ENCODE measurements around the gene PRKCD.

Gene PRKCD

DNA sequence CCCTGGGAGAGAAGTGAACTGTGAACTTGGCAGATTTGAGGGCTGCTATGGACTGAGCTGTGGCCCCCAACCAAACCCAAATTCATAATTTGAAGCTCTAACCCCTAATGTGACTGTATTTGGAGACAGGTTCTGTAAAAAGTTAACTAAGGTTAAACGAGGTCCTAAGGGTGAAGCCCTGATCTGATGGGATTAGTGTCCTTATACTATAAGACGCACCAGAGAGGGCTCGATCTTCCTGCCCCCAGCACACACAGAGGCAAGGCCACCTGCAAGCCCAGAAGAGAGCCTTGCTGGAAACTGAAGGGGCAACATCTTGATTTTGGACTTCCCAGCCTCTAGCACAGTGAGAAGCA is 60.8 kb downstream of the PRKCD start:
- no peak for DNase-seq

- no peak for DNase-seq
These were observed 61.3 kb downstream of the PRKCD start for GRCh38 chr3:53222183-53222901.

GRCh38 chr3:53223025-53223424 is 62.0 kb downstream of the PRKCD start:
- no peak for DNase-seq

- DNase-seq, result no peak
These were observed 62.5 kb downstream of the PRKCD start for GRCh38 chr3:53223541-53223966.

GRCh38 chr3:53224026-53224425 is 63.0 kb downstream of the PRKCD start:
- no peak for DNase-seq

DNA sequence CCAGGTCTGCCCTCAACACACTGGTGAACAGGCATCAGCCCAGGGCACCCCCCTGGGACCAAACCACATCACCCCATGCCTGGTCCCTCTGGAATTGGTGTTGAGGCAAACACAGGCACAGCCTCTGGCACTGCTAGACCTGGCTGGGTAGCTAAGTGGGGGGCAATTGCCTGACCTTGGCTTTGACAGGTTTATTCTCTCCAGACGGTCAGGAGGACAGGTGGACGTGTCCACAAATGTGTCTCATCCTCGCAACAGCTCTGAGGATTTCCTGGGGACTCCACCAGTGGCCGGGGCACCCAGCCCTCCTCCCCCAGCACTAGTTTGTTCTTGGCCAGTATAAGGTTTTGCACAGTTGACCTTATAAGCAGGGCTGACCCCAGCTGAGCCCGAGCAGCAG is 63.5 kb downstream of the PRKCD start:
- no peak for DNase-seq

- DNase-seq, result no peak
These were observed 64.2 kb downstream of the PRKCD start for GRCh38 chr3:53225181-53225580.

GRCh38 chr3:53225651-53226050 is 64.6 kb downstream of the PRKCD start:
- no peak for DNase-seq

DNA sequence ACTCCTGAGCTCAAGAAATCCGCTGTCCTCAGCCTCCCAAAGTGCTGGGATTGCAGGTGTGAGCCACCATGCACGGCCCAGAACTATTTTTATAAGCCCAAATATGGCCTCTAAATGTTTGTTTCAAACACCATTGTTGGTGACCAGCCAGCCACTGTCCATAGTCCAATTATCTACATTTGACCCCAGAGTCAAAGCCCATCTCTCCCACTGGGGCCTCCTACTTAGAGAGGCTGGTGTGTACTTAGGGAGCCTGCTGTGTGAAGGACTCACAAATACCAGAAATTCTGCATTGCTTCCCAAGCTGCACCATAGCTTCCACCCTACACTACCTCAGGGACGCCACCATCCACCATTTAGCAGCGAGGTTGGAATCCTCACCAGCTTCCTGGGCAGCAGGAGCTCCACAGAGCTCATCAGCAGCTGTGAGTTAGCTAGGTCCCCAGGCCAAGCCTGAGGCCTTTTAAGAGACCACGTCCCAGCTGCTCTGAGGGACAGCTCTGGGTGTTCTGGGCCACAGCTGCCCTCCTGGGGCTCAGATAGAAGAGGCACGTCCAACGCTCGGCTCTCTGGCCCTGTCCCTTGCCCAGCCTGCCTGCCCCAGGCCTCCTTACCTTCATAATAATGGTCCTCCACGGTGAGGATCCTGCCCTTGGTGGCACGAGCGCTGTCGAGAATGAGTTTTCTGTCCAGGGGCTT is 65.3 kb downstream of the PRKCD start:
- DNase-seq, result no peak

DNA sequence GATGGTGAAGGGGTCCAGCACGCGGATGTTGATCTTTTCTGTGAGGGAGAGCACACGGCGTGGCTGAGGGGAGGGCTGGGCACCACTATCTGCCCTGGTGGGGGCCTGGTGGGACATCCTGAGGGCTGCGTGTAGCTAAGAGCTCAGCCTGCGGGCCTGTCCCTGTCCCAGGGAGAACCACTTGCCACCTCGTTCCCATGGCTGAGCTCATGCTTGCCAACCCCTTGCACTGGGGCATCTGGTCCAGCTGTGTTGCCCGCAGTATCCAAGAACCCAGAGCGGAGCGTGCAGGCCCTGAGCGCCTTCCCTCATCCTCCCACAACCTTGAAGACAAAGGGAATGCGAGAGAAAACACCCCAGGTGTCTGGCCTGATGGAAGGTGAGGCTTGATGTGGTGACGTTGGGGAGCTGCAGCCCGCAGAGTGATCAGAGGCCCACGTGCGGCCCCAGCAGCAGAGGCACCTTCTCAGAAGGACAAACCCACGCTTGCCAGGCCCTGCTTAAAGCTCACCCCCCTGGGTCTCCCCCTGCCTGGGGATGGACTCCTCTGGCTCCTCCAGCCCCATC is 65.9 kb downstream of the PRKCD start:
- no peak for DNase-seq

DNA sequence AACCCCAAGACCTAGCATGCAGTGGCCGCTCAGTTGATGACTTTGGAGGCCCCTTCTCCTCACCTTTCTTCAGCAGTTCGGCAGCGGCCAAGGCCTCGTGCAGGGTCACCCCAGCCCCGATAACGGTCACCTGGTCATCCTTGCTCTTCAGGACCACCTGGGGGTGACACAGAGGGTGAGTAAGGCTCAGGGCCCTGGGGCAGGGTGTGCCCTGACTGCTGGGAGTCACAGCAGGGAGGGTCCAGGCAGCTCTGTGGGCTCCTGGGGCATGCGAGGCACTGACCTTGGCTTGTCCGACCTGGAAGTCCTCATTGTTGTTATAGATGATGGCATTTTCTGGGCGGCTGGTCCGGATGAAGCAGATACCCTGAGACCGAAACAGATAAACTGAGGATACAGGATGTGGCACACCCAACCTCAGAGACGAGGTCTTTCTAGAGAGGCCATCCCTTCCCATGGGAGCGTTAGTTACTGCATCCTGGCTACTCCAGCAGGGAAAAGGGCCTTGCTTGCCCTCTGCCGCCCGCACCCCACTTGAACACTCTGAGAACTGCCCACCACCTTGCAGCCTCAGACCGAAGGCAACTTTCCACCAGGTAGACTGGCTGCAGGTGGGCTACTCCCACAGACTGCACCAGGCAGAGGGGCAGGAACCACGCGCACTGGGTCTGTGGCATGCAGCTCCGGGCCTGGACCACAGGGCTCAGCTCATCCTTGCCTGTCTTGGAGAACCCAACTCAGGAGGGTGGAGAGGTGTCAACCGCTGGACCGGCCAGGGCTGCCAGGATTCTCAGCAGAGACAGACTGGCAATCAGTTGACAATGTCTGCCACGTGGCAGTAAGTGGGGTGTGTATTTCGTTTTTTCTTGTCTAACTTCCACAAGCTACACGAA is 67.2 kb downstream of the PRKCD start:
- no peak for DNase-seq

GRCh38 chr3:53229171-53229570 is 68.2 kb downstream of the PRKCD start:
- DNase-seq, result no peak

- no peak for DNase-seq
These were observed 68.6 kb downstream of the PRKCD start for GRCh38 chr3:53229606-53230005.

DNA sequence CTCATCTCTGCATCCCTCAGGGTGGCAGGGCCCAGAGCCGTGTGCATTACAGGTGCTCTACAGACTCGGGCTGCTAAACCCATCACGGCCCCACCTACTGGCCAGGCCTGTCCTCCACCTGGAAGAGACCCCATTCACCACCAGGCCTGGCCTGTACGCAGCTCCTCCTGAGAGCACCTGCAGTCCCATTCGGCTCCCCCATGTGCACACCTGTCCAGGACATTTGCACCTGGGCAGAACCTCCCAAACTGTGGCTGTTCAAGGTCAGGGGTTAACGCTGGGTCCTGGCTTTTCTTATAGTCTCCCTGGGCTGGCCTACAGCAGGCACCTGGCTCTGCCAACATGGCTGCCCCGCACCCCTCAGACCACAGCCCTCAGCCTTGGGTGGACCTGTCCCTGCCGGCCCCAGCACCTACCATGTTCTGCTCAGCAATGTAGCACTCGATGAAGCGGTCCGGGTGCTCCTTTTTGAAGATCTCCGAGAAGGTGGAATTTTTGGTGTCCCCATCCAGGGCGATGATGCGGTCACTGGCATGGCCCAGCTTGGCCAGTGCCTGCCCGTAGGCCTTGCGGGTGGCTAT is 69.1 kb downstream of the PRKCD start:
- no peak for DNase-seq

DNA sequence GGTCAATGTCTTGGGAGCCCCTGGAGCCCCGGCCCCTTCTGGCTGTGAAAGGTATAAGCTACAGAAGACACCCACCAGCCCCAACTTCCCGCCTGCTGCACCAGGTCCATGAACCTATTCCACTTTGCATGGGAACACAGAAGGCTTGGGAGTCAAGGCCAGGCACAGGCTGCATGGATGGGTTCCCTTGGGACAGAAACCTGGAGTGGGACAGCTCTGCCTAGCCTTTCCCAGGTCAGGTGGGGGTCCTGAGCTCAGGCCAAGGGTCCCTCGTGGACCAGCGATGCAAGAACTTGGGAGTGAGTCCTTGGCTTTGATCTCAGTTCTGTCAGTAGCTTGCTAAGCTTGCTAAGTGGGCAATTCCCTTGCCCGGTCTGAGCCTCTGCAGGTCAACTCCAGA is 69.8 kb downstream of the PRKCD start:
- no peak for DNase-seq

- no peak for DNase-seq
These were observed 70.8 kb downstream of the PRKCD start for GRCh38 chr3:53231532-53232511.

DNA sequence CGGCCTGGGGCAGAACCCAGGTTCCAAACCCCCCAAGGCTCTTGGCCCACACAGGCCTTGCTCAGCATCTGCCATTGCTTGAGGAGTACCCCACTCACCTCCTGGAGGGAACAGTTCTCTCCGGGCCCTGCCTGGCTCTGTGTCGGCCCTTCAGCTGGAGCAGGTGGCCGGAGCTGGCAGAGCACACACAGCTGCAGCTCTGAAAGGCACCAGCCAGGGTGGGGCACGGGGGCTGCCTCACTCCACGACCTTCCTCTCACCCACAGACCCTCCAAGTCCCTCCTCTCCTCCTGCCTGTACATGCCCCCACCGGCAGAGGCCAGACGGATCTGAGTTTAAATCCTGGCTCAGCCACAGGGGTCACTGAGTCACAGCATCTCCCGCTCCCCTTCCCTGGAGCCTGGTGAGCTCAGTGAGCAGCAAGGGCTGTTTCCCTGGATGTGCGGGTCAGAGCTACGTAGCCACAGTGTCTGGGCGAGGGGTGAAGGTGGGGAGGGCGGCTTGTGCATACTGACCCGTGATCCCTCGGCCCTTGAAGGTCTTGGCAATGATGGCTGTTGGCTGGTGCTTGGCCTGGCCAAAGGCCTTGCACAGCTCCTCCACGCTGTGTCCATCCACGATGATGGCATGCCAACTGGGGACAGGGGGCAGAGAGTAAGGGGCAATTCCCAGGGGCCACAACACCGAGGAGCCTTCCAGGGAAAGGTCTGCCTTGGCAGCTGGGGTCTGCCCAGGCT is 71.8 kb downstream of the PRKCD start:
- no peak for DNase-seq

DNA sequence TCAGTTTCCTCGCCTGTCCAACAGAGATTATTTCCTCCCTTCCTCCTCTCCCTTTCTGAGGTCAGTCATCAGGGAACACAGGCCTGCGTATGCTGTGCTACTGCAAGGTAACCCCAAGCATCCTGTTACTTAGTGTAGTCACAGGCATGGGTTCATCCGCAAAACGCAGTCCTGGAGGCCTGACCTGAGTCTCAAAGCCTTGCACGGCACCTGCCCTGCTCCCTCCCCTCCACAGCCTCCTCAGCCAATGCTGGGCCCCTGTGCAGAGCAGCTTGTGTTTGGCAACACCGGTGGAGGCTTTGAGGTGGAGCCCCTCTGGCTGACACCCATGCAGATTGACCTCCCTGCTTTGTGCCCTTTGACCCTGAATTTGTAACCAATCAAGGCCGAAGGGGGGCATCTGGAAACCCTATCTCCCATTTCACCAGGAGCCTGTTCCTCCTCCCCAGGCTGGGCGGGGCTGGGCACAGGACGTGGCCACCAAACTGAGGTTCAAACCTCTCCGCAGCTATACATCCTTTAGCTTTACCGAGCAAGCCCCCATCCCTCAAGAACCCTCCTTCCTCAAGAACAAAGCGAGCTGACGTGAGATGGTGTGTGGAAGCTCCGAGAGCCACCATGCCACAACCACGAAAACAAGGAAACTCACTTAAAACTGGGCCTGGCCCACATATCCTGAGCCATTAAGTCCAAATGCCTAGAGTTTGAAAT is 73.3 kb downstream of the PRKCD start:
- no peak for DNase-seq

GRCh38 chr3:53234841-53235232 is 73.8 kb downstream of the PRKCD start:
- no peak for DNase-seq

GRCh38 chr3:53235545-53235944 is 74.5 kb downstream of the PRKCD start:
- DNase-seq, result no peak
